Mesenchymal stem cell (in vitro differentiated cells and primary cell): ENCODE results near the gene DNMT1.
A peak's percentile ranks its signal among the peaks of the same experiment; 100 is the strongest.

Experiments
- DNase-seq: peaks from one replicate; pipeline ENCODE4 v3.0.0-alpha.2; 2013
- H2AFZ ChIP-seq: one replicate; pipeline ENCODE4 v1.6.1; 2013; ENCODE audit warnings: low read depth, mild to moderate bottlenecking, control low read depth, inconsistent platforms, low read length, moderate library complexity
- H2AK5ac ChIP-seq: 2 replicates; pipeline ENCODE4 v1.6.1; 2013; ENCODE audit warnings: low read length, moderate library complexity, mild to moderate bottlenecking, inconsistent platforms; ENCODE audit not compliant: severe bottlenecking
- H2BK120ac ChIP-seq: one replicate; pipeline ENCODE4 v1.6.1; 2013; ENCODE audit warnings: low read depth, mild to moderate bottlenecking, inconsistent platforms, low read length, moderate library complexity
- H2BK12ac ChIP-seq, 2 experiments: one replicate each; pipeline ENCODE4 v1.6.1; 2013; ENCODE audit warnings: inconsistent platforms in 2 of 2, low read length in 2 of 2, mild to moderate bottlenecking in 2 of 2, moderate library complexity in 2 of 2, control low read depth in 1 of 2
- H2BK15ac ChIP-seq: one replicate; pipeline ENCODE4 v1.6.1; 2013; ENCODE audit warnings: mild to moderate bottlenecking, low read depth, inconsistent platforms; ENCODE audit not compliant: poor library complexity, severe bottlenecking
- H2BK5ac ChIP-seq: 2 replicates; pipeline ENCODE4 v1.6.1; 2013; ENCODE audit warnings: low read depth, mild to moderate bottlenecking, low read length, control low read depth, inconsistent platforms; ENCODE audit not compliant: poor library complexity, severe bottlenecking
- H3K14ac ChIP-seq, 2 experiments: one replicate each; pipeline ENCODE4 v1.6.1; 2013; ENCODE audit warnings: inconsistent platforms in 2 of 2, low read length in 2 of 2, control low read depth in 1 of 2, mild to moderate bottlenecking in 1 of 2, moderate library complexity in 1 of 2
- H3K18ac ChIP-seq, 2 experiments: one replicate each; pipeline ENCODE4 v1.6.1; 2013; ENCODE audit warnings: inconsistent platforms in 2 of 2, low read length in 2 of 2, control low read depth in 1 of 2, low read depth in 1 of 2, mild to moderate bottlenecking in 1 of 2
- H3K23ac ChIP-seq, 2 experiments: one replicate each; pipeline ENCODE4 v1.6.1; 2013; ENCODE audit warnings: inconsistent platforms in 2 of 2, low read length in 2 of 2, mild to moderate bottlenecking in 2 of 2, moderate library complexity in 2 of 2, control low read depth in 1 of 2
- H3K27ac ChIP-seq: 2 replicates; pipeline ENCODE4 v1.5.1; 2013; ENCODE audit warnings: mild to moderate bottlenecking, moderate library complexity, low read length, control low read depth, inconsistent platforms; ENCODE audit not compliant: poor library complexity, severe bottlenecking
- H3K27me3 ChIP-seq, 2 experiments: 2 replicates each; pipeline versions ENCODE4 v1.6.1 to v1.7.0; 2013; ENCODE audit warnings: low read length in 2 of 2, mild to moderate bottlenecking in 2 of 2, moderate library complexity in 2 of 2, control low read depth in 1 of 2, inconsistent platforms in 1 of 2; ENCODE audit not compliant: control insufficient read depth in 1 of 2, insufficient read depth in 1 of 2
- H3K36me3 ChIP-seq, 2 experiments: 2 replicates each; pipeline versions ENCODE4 v1.6.1 to v1.7.0; 2013; ENCODE audit warnings: low read length in 2 of 2, control low read depth in 1 of 2, inconsistent platforms in 1 of 2, low read depth in 1 of 2, mild to moderate bottlenecking in 1 of 2; ENCODE audit not compliant: insufficient read depth in 2 of 2, control insufficient read depth in 1 of 2
- H3K4ac ChIP-seq, 2 experiments: one replicate each; pipeline ENCODE4 v1.6.1; 2013; ENCODE audit warnings: inconsistent platforms in 2 of 2, low read length in 2 of 2, mild to moderate bottlenecking in 2 of 2, moderate library complexity in 2 of 2, control low read depth in 1 of 2, low read depth in 1 of 2
- H3K4me1 ChIP-seq: 2 replicates; pipeline ENCODE4 v1.6.1; 2013; ENCODE audit warnings: low read depth, low read length, control low read depth; ENCODE audit not compliant: control insufficient read depth, insufficient read depth
- H3K4me2 ChIP-seq: 2 replicates; pipeline ENCODE4 v1.6.1; 2013; ENCODE audit warnings: low read length, mild to moderate bottlenecking, inconsistent platforms; ENCODE audit not compliant: poor library complexity, severe bottlenecking
- H3K4me3 ChIP-seq, 2 experiments: 2 replicates each; pipeline versions ENCODE4 v1.5.1 to v1.7.0; 2013; ENCODE audit warnings: low read length in 2 of 2, mild to moderate bottlenecking in 2 of 2, control low read depth in 1 of 2, low read depth in 1 of 2; ENCODE audit not compliant: insufficient read depth in 1 of 2
- H3K79me1 ChIP-seq: replicated peaks from 2 replicates; pipeline ENCODE4 v1.6.1; 2013; ENCODE audit warnings: mild to moderate bottlenecking, control low read depth, low read length, inconsistent platforms; ENCODE audit not compliant: poor library complexity, severe bottlenecking
- H3K9ac ChIP-seq: 2 replicates; pipeline ENCODE4 v1.7.0; 2013; ENCODE audit warnings: mild to moderate bottlenecking, low read length, moderate library complexity
- H3K9me3 ChIP-seq: 2 replicates; pipeline ENCODE4 v1.7.0; 2013; ENCODE audit warnings: mild to moderate bottlenecking, low read length; ENCODE audit not compliant: control insufficient read depth
- H4K8ac ChIP-seq: one replicate; pipeline ENCODE4 v1.6.1; 2013; ENCODE audit warnings: inconsistent platforms, mild to moderate bottlenecking, low read length, moderate library complexity
- H4K91ac ChIP-seq: one replicate; pipeline ENCODE4 v1.6.1; 2013; ENCODE audit warnings: mild to moderate bottlenecking, low read length, inconsistent platforms
- WGBS: methylation state at CpG from one replicate; pipeline ENCODE4 v1.1.7; 2013; ENCODE audit warnings: mixed read lengths; 5-methylcytosine and 5-hydroxymethylcytosine counted together

DNMT1 gene

GRCh38 chr19:10228920-10229319 is 34.2 kb upstream of the DNMT1 start:
- H2BK15ac ChIP-seq = no peak overlapping the region
- H3K4me2 ChIP-seq = no peak overlapping the region
- no peak overlapping the region for H2BK120ac ChIP-seq
- H4K91ac ChIP-seq = no peak overlapping the region
- peak overlapping the region; percentile 94 for H3K9ac ChIP-seq
- no peak overlapping the region for H3K14ac ChIP-seq
- no peak overlapping the region for H2AFZ ChIP-seq
- H2AK5ac ChIP-seq = no peak overlapping the region
- no peak overlapping the region for H3K4ac ChIP-seq
- no peak overlapping the region for H2BK12ac ChIP-seq
- no peaks in the 10 kb centered on the region for H3K27me3 ChIP-seq
- peaks cover 11% of the 10 kb centered on the region for H3K4me1 ChIP-seq
- DNase-seq = peak; percentile 53
- no peak overlapping the region for H2BK5ac ChIP-seq
- WGBS = 83% methylated on average over 2 of the region's 2 CpGs
- no peak overlapping the region for H3K27ac ChIP-seq
- H4K8ac ChIP-seq = no peak overlapping the region
- H3K79me1 ChIP-seq = peaks cover 15% of the 10 kb centered on the region
- no peak overlapping the region for H3K18ac ChIP-seq
- no peaks in the 10 kb centered on the region for H3K9me3 ChIP-seq
- H3K4me3 ChIP-seq = peak overlapping the region in 1 of 2 experiments; percentile 93
- peaks cover 9 to 10% of the 10 kb centered on the region in 2 experiments for H3K36me3 ChIP-seq
- H3K23ac ChIP-seq = no peak overlapping the region

GRCh38 chr19:10228393-10228792 is 33.6 kb upstream of the DNMT1 start:
- Histone ChIP-seq H3K79me1 (peaks cover 15% of the 10 kb centered on the region), H3K4me2 (no peak overlapping the region), H4K8ac (no peak overlapping the region), H3K23ac (no peak overlapping the region), H3K4me1 (peaks cover 11% of the 10 kb centered on the region), H2BK15ac (no peak overlapping the region), H3K4ac (no peak overlapping the region), H3K27me3 (no peaks in the 10 kb centered on the region), H2BK120ac (no peak overlapping the region), H3K18ac (no peak overlapping the region), H3K9ac (peak overlapping the region; percentile 94), H3K4me3 (peak overlapping the region in 1 of 2 experiments; percentile 93), H2AFZ (no peak overlapping the region), H2AK5ac (no peak overlapping the region), H2BK5ac (no peak overlapping the region), H3K14ac (no peak overlapping the region), H3K9me3 (no peaks in the 10 kb centered on the region), H4K91ac (no peak overlapping the region), H3K36me3 (peaks cover 14 to 15% of the 10 kb centered on the region in 2 experiments), H3K27ac (no peak overlapping the region), H2BK12ac (peak overlapping the region in 1 of 2 experiments; percentile 7)
- WGBS = 86% methylated on average over 4 of the region's 5 CpGs
- no peak for DNase-seq

- H3K4ac ChIP-seq = no peak overlapping the region
- no peak overlapping the region for H3K23ac ChIP-seq
- H3K9ac ChIP-seq = peak overlapping the region; percentile 74
- H3K4me3 ChIP-seq = peak overlapping the region in 1 of 2 experiments; percentile 62
- H3K14ac ChIP-seq = no peak overlapping the region
- peaks cover 11% of the 10 kb centered on the region for H3K4me1 ChIP-seq
- H2BK15ac ChIP-seq = no peak overlapping the region
- peaks cover 15 to 21% of the 10 kb centered on the region in 2 experiments for H3K36me3 ChIP-seq
- H3K27me3 ChIP-seq = no peaks in the 10 kb centered on the region
- H4K91ac ChIP-seq = peak overlapping the region; percentile 21
- no peak for DNase-seq
- no peaks in the 10 kb centered on the region for H3K9me3 ChIP-seq
- H4K8ac ChIP-seq = peak overlapping the region; percentile 12
- 85% methylated on average over 28 of the region's 28 CpGs for WGBS
- no peak overlapping the region for H2AFZ ChIP-seq
- H2BK5ac ChIP-seq = no peak overlapping the region
- no peak overlapping the region for H2AK5ac ChIP-seq
- H3K4me2 ChIP-seq = no peak overlapping the region
- peaks cover 15% of the 10 kb centered on the region for H3K79me1 ChIP-seq
- H3K18ac ChIP-seq = peak overlapping the region in 1 of 2 experiments; percentile 51
- no peak overlapping the region for H3K27ac ChIP-seq
- H2BK12ac ChIP-seq = peak overlapping the region in 1 of 2 experiments; percentile 24
- H2BK120ac ChIP-seq = no peak overlapping the region
These were observed 32.5 kb upstream of the DNMT1 start for GRCh38 chr19:10227026-10227971.

- Histone ChIP-seq H2BK15ac (no peak overlapping the region), H3K9ac (peak overlapping the region; percentile 60), H3K23ac (no peak overlapping the region), H3K4me1 (peaks cover 10% of the 10 kb centered on the region), H3K79me1 (peaks cover 15% of the 10 kb centered on the region), H2BK12ac (no peak overlapping the region), H3K36me3 (peaks cover 15 to 28% of the 10 kb centered on the region in 2 experiments), H2BK120ac (no peak overlapping the region), H3K9me3 (no peaks in the 10 kb centered on the region), H3K27ac (no peak overlapping the region), H4K91ac (no peak overlapping the region), H3K4me2 (no peak overlapping the region), H3K14ac (no peak overlapping the region), H2BK5ac (no peak overlapping the region), H2AK5ac (no peak overlapping the region), H3K27me3 (no peaks in the 10 kb centered on the region), H3K18ac (no peak overlapping the region), H4K8ac (no peak overlapping the region), H2AFZ (no peak overlapping the region), H3K4me3 (peak overlapping the region in 1 of 2 experiments; percentile 32), H3K4ac (no peak overlapping the region)
- 43% methylated on average over 8 of the region's 13 CpGs for WGBS
- peak; percentile 25 for DNase-seq
These were observed 31.7 kb upstream of the DNMT1 start for GRCh38 chr19:10226376-10227025.
